GM19372 (cell line): ENCODE results near the gene GPER1.
"Not testable (repeated sequence)": the region's sequence is repeated elsewhere in the genome, so short reads cannot be mapped to it uniquely, and the experiment has no call there.

ENCODE experiments used
- ATAC-seq: cut with Tn5 transposase; IDR thresholded peaks from one replicate; pipeline ENCODE4 v1.9.1; 2021; ENCODE audit warnings: mild to moderate bottlenecking, low read depth, moderate library complexity; ENCODE audit not compliant: unreplicated experiment

Gene GPER1

GRCh38 chr7:1115171-1116045, 27.5 kb downstream of the GPER1 start:
- not testable (repeated sequence) for ATAC-seq

- ATAC-seq = not testable (repeated sequence)
Observed at GRCh38 chr7:1116383-1117008, 28.6 kb downstream of the GPER1 start.

GRCh38 chr7:1117321-1117928, 29.5 kb downstream of the GPER1 start:
- ATAC-seq = no peak

GRCh38 chr7:1119201-1119600, 31.3 kb downstream of the GPER1 start:
- no peak for ATAC-seq

DNA sequence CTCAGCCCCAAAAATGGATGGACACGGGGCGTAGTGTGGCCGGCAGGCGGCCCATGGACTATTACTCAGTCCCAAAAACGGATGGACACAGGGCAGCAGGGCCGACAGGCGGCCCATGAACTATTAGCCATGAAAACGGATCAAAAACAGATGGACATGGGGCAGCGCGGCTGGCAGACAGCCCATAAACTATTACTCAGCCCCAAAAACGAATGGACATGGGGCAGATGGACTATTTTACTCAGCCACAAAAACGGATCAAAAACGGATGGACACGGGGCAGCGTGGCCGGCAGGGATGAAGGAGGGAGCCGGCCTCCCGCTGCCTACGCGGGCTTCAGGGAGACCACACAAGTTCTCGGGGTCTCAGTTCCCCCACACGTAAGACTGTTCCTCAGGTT, 32.9 kb downstream of the GPER1 start:
- ATAC-seq = no peak

DNA sequence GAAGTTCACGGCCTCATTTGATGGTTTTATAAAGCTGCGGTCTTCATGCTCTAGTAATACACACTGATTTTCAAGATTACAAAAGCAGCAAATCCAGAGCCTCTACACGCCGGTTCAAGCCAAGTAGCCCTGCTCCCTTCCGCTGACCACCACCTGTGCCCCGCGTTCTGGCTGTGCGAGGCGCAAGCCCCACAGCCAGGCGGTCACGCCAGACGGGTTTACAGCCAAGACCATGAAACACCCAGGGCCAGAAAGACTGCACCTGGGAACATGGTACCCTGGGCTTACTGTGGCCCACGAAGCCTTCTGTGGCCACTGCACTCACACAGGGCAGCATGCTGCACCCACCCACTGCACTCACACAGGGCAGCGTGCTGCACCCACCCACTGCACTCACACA, 33.6 kb downstream of the GPER1 start:
- no peak for ATAC-seq

- no peak for ATAC-seq
Observed at GRCh38 chr7:1121886-1122831, 34.2 kb downstream of the GPER1 start.

GRCh38 chr7:1122832-1123501, 35.1 kb downstream of the GPER1 start:
- ATAC-seq = no peak

- no peak for ATAC-seq
Observed at GRCh38 chr7:1123715-1124114, 35.8 kb downstream of the GPER1 start.

DNA sequence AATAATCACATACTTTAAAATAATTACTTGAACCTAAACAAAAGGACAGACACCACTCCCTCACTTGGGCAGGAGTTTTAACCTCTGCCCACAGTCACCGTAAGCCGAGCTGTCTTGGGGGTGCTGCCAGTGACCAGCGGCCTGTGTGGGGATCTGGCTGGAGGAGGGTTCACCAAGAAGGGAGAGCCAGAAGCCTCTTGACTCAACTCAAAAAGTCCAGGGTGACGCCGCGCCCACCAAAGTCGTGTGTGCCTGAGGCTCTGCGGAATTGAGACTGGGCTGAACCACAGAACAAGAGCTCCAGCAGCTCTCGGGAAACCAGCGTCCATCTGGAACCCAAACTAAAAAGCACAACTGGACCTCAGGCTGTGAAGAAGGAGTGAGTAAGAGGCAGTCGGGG, 36.3 kb downstream of the GPER1 start:
- no peak for ATAC-seq

- ATAC-seq = no peak
Observed at GRCh38 chr7:1124816-1125602, 37.1 kb downstream of the GPER1 start.

- ATAC-seq = no peak
Observed at GRCh38 chr7:1125603-1125969, 37.7 kb downstream of the GPER1 start.

DNA sequence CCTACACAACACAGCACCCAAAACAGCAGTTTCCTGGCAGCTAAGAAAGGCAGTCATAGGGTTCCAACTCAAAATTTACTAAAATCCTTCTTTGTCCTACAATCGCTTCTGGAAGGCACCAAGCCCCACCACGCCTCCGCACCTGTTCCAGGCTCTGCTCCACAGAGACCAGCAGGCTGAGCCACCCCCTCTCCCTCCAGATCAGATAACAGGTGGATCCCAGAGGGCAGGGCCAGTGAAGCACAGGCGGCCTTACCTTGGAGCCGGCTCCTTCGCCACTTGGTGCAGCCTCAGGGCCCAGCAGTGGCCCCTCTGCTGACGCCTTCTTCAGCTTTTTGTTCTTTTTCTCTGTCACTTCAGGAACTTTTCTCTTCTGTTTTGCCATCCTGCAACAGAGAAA, 39.1 kb downstream of the GPER1 start:
- no peak for ATAC-seq

DNA sequence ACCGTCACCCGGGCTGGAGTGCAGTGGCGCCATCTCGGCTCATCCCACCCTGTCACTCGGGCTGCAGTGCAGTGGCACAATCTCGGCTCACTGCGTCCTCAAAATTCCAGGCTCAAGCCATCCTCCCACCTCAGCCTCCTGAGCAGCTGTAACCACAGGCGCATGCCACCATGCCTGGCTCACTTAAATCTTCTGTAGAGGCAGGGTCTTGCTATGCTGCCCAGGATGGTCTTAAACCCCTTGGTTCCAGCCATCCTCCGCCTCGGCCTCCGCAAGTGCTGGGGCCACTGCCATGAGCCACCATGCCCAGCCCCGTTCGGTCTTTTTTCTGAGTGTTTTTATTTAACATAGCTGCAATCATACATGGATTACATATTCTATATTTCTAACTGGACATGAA, 41.5 kb downstream of the GPER1 start:
- no peak for ATAC-seq

DNA sequence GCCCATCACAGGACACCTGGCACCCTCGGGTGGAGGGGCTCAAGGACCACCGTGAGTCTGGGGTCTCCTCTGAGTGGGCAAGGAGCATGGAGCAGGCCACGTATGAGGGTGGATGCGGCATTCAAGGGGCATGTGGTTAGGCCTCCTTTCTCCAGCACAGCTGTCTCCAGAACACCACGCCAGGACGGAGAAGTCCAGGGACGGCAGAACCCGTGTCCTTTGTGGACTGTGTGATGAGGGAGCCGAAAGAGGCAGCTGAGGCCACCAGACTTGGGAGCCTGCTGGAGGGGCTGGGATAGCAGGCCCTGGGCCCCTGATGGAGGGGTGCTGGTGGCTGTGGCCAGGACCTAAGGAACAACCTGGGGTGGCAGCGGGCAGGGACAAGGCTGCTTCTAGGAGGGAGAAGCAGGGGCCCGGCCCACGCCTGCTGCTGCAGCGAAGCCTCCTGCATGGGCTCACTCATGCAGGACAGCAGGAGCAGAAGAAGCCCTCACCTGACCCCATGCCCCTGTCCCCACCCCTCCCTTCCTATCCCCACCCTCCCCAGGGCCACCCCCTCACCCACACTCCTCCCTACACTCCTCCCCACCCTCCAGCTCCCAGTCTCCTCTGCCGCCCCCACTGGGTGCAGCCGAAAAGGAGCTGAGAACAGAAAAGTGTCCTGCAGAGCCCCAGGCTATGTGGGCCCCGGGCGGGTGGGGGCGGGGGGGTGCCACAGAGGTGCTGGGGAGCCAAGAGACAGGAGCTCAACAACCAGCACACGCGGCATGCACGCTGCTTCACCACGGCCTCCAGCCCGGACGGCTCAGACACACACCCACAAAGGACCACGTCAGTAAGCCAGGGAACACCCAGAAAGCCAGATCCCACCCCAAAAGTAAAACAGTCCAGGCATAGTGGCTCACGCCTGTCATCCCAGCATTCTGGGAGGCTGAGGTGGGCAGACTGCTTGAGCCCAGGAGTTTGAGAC, 42.4 kb downstream of the GPER1 start:
- no peak for ATAC-seq

DNA sequence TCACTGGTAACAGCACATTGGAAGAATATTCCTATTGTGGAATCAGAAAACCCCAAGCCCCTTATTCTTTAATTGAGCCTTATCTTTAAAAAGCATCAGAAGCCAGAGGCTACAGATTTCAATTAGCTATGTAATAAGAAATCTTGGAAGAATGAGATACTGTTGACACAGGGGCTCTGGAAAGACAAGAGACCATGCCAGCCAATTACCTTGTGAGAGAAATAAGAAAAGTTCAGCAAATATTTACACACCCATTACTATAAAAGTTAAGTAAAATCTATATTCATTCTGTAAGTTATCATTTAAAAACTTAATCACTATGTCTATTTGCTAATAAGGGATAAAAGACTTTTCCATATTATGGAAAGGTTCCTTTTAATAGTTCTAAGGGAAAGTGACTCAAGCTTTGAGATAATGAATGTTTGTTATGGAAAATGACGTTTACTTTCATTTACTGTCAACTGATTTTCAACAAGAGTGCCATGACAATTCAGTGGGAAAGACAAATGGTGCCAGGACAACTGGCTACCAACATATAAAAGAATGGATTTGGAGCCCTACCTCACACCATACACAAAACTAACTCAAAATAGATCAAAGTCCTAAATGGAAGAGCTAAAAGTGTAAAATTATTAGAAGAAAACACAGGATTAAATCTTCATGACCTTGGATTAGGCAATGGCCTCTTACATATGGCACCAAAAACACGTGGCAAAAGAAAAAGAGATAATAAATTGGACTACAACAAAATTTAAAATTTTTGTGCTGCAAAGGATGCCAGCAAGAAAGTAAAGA, 43.8 kb downstream of the GPER1 start:
- no peak for ATAC-seq

GRCh38 chr7:1134951-1135350, 47.0 kb downstream of the GPER1 start:
- no peak for ATAC-seq
